HK-2 (cell line): ENCODE measurements around the gene JAZF1.

Experiments used
- DNase-seq: peaks from one replicate; pipeline ENCODE4 v3.0.0-alpha.2; 2018; ENCODE audit not compliant: unreplicated experiment

The JAZF1 gene

DNA sequence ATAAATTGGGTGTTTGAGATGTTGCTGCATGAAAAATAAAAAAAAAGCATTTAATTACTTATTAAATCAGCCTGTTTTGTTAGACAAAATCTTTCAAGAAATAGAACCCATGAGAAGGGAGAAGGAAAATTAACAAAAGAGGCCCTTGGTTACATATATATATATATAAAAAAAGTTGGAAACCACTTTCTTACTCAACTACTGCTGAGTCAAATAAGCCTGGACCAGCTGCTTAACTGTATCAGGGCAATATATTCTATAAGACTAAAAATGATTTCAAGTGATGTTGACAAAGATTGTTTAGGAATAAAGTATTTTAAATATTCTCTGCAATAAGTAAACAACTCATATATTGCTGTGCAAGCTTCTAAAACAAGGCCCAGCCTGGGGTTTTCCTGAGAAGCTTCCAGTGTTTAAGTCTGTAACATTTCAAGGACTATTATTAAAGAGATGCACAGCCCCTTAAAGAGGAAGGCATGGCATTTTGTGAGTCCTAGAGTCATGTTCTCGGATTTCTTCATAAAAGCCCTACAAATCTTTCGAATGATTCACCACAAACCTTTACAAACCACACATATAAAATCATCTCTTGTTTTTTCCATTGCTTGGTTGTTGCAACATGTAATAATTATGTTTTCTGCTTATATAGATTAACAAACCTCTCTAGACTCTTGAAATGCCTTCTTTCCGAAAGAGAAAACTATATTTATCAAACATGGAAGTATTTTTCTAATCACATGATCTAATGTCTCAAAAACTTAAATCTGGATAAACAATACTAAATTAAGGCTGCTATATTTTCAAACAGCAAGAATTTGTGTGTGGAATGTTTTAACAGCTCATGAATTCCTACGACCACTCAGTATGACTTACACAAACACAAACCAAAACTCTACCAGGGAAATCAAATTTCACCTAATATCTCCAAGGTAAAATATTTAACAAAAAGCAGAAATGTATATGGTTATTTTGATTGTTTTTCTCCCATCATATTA is 14.3 kb downstream of the JAZF1 start:
- no peak for DNase-seq

DNA sequence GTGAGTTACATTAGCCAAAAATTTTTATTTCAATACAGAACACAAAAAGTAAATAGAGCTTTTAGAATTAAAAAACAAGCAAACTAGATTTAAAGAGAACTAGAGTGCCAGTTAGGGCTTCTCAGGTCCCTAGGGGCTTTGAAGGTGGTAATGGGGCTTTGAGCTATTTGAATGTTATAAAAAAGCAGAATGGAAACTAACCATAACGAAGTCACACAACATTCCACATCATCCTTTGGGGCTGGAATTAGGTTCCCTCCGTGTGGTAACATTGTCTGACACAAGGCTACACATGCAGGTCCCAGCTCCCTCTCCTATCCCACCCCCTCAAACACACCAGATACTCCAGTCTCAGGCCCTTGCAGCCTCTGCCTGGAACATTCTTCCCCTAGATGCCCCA is 15.3 kb downstream of the JAZF1 start:
- DNase-seq = no peak

DNA sequence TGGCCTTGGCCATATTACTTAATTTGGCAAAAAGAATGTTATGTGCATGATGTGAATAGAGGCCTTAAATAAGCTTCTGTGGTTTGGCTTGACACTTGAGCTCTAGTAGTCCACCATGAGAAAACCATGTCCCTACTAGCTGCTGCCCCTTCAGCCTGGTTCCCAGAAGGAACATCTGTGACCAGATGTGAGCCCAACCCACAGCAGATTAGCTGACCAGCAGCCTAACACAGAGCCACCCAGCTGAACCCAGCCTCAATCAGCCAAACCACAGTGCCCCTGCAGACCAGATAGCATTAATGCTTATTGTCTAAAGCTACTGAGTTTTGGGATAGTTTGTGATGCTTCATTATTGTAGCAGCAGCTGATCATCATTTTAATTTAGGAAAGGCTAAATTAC is 16.6 kb downstream of the JAZF1 start:
- no peak for DNase-seq

DNA sequence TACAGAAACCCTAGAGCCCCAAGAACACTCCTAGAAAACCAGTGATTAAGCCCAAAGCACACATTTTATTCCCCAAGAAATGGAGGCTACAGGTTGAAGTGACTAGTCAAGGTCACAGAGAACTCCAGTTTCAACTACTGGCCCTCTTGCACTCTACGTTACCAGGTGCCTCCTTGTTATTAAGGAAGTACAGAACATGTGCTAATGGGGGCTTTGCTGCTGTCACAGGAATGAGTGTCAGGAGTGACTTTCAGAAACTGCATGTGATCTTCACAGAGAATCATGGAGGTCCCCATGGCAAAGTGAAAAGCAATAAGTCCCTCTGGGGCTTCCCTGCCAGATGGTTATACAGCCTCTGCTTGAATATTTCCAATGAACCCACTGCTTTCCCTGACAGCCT is 19.3 kb downstream of the JAZF1 start:
- DNase-seq = no peak

DNA sequence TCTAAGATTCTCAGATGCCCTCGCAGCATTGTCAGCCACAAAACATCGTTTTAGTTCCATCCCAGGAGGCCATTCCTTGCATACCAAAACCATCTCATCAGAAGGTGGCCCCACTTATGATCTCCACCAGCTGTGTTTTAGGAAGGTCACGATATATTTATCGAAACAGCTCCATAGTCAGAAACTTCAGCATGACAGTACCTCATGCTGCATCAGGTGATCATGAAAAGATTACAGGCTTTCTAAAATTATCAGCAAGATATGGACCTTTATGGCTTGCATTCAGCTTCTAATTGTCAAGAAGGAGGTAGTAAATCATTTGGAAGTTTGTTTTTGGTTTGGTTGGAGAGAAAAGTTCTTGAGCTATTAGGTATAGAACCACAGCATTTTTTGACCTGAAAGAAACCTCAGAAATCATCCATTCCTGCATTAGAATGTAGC is 20.0 kb downstream of the JAZF1 start:
- no peak for DNase-seq

DNA sequence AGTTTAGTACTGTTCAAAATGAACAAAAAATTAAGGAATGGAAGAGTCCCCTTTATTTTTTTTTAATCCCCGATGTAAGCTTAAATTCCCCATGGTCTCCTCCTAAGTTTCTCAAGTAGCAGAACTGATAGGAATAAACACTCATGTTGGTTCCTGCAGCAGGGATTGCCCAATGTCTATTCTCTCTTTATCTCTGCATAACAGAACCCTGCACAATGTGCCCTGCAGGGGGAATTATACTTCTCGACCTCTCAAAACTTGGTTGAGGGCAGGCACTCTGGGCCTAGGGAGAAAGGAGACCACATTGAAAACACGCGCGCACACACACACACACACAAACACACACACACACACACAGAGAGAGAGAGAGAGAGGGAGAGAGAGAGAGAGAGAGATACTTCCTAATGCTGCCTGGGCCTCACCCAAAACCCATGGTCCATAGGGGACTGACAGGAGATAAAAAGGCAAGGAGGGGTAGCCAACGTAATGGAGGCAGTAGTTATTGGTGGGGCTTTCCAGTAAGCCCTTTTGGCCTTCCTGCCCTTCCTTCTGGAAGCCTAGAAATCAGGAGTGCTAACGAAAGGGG is 22.7 kb downstream of the JAZF1 start:
- DNase-seq = no peak

DNA sequence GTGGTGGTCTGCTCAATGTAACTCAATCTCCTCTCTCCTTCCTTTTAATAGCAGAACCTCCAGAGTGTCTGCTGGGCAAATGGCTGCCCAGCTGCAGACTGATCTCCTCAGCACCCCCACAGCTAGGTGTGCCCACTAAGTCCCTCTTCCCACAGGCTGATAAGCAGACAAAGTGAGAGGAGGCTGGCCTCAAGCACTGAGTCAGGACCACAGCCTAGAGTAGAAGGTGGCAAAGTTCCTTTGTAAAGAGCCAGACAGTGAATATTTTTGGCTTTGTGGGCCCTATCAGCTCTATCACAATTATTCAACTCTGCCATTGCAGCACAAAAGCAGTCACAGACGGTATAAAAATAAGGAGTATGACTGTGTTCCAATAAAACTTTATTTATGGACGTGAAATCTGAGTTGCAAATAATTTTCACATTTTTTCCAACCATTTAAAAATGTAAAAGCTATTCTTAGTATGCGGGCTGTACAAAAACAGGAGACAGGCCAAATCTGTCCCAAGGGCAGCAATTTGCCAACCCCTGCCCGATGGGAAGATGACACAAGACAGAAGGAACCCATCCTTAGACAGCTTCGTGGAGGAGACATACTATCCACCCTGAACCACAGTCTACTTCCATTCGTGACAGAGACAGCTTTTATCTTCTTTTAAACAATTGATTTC is 23.4 kb downstream of the JAZF1 start:
- no peak for DNase-seq

DNA sequence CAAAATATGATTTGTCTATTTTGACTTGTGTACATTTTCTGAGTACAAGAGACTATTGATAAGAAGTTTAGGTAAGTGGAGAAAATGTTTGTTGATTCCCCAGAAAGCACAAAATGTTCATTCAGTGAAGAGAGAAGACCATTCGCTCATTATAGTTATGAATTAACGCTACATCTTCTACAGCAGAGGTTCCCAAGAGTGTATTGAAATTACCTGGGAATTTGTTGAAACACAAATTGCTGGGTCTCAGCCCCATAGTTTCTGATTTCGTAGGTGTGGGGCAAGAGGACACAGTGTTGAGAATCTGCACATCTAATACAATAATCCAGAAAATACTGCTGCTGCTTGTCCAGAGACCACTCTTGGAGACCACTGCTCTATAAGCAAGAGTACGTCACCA is 24.2 kb downstream of the JAZF1 start:
- no peak for DNase-seq

DNA sequence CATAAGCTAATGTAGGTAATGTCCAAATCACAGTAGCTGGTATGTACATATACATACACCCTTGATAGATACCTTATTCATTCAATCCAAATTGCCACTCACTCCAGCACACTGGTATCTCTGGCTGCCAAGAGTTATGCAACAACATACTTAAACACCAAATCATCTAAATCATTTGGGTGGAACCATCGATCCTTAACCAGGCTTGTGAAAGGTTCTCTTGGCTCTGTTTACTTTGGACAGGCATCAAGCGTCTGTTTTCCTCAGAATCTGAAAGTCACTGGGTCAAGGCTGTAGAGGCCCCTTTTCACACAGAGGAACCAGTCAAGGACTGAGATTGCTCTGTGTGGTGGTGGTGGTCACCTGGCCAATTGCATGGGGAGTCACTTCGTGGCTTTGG is 24.6 kb downstream of the JAZF1 start:
- no peak for DNase-seq

DNA sequence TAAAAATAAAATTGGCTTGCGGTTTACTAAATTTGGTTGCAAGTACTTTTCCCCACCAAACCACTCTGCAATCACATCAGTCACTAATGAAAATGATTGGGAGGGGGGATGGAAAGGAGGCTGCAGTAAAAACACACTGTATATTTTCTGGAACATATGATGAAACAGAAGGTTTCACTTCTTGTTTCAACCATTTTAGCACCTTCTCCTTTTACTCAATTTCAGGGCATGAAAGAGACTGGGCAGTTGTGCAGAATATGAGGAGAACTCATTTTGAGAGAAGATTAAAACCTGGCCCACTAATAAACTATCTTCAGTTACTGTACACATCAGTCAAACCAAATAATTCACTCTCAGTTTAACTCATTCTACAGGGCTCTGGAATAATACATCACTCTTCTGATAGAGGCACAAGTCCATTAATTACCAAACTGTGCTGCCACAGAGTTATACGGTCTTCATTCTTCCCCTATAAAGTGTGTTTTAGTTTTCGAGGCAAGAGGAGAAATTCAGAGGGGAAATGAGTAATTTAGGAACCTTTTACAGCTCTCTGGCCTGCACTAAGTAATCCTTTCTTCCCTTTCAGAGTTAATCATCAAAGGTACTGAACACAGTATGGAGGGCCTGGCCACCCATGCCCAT is 25.5 kb downstream of the JAZF1 start:
- no peak for DNase-seq

DNA sequence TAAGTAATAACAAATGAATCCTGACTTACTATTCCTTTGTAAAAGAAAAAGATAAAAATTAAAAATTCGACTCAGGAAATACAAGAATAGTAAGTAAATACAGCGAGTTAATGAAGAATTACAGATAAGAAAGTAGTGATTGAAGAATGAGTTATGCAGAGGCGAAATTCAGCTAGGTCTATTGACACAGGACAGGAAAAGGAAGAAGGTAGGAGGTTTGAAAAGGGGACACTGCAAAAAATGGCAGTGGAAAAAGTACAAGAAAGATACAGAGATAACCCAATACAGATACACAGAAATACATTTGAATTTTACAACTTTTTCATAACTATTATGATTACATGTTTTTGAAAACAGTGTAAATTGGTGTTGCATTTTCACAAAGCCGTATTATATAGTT is 28.0 kb downstream of the JAZF1 start:
- no peak for DNase-seq

DNA sequence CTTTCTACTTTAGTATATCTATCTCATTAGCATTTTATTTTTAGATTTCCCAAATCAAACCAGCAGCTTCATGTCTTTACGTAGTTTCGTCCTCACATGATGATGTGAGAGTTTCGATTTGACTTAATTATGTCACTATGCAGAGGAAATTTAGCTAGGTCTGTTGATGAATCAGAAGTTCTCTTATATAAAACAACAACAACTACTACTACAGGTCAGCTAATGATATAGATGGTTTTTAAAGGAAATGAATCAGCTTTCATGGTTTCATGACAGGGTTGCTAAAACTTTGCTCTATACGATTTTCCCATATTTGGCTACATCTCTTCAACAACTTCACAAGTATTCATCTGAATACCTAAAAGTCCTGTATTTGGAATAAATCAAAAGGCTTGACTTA is 28.6 kb downstream of the JAZF1 start:
- DNase-seq = no peak

DNA sequence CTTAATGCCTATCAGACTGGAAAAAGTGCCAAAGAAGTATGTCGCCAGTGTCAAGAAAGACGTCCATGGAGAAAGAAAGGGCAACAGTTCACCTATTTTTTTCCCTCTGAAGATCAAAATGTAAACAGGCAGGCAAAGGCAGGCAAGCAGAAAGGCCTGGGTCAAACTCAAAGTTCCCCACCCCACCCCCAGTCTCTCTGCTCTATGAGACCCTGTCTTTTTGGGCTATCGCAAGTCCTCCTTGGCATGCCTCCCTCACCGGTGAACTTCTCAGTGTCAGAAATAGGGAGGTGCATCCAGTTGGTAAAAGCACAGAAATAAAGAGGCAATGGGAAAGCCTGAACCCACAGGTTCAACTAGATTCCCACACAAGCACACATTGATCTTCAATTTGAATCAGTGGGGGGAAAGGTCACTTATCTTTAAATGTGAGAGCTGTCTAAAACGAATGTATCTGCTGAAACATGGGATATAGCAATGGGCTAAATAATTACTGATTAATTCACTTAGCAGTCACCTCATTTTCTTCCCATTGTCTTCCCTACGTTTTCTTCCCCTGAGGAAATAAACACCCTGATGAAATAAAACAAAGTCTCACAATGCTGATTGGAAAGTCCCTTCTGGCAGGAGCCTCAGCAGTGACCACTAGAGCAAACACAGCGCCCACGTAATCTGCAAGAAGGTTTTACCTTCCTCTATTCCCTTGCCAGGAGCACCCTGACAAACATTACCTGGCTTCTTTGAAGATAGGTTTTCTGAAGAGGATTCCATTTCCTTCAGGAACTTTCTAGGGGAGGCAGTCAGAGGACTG is 31.1 kb downstream of the JAZF1 start:
- DNase-seq = no peak

DNA sequence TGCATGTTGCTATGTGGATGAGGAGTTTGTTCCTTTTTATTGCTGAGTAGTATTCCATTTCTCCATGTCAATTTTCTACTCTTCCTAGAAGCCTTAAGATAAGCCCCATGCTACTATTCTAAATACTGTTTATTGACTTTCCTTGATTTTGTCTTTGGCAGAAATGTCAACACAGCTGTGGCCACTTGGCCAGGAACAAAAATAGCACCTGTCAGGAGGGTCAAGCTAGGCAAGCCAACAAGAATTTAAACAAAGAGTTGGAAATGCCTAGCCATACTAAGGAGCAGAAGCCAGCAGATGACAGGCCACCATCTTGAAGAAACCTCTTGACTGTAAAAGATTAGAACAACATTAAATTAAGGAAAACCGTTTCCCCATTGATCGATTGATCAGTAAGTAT is 34.7 kb downstream of the JAZF1 start:
- DNase-seq = no peak

DNA sequence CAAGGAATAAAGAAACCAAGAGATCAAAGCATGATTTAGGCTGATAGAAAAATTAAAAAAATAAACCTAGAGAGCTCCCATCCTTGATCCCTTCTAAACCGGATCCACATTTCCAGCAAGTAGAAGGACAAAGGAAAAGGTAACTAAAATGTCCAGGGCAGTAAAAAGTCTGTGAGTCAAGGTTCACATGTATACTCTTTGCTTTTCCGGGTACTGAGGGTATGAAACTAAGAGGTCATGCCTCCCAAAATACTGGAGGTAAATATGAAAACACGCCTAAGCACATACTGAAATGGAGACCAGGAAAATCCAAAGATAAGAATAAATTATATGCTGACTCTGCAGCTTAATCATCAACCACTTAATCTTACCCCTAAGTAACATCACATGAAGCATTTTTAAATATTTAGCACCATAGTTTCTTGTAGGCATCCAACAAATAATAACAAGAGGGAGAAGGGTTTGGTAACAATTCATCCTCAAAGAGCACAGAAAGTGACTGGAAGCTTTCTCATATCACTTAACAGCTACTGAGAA is 35.4 kb downstream of the JAZF1 start:
- no peak for DNase-seq

DNA sequence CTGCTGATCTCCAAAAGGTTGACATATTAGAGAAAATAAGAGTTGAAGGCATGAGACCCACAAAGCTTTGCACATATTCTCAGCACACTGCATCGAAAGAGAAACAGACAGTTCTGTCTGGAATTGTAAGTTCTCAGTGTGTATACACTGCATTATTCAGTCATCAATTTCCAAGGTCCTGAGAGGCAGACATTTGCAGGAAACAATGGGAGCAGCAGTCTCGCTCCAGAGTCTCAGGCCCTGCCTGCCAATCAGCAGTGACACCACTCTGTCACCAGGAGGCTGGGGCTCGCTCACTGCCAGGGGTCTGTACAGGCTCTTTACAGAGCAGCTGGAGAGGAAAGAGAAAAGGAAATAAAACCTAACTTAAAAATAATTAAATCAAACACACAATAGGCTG is 36.3 kb downstream of the JAZF1 start:
- no peak for DNase-seq

DNA sequence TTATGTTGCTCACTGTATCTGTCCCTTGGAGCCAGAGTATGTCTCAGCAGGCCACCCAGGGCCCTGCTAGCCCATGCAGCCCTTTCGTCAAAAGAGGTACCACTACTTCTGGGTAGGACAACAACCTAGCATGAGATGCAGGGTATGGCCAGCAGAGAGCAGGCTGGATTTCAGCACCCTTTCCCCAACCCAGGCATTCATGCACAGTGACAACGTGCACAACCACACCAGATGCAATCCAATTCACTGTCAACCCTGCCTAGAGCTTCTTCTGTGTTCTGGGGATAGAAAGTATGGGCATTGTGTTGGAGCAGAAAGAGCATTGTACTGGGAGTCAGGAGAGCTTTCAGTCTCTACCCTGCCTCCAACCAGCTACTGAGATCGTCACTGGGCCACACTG is 37.9 kb downstream of the JAZF1 start:
- DNase-seq = no peak

DNA sequence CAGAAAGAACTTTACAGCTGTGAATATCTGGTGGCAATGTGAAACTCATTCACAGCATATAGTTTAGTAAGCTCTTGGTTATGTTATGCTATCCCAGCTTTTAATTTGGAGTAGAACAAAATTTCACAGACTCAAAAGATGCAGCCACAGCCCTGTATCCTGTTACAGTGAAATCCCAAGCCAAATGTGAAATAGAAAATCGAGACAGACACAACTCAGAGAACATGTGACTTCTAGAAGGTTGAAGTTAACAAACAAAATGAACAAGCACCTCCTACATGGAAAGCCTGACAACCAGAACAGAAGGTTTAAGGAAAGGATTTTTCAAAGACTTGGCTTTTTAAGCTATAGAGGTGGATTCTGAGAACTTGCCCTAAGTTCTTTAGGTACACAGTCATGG is 39.6 kb downstream of the JAZF1 start:
- DNase-seq = no peak

DNA sequence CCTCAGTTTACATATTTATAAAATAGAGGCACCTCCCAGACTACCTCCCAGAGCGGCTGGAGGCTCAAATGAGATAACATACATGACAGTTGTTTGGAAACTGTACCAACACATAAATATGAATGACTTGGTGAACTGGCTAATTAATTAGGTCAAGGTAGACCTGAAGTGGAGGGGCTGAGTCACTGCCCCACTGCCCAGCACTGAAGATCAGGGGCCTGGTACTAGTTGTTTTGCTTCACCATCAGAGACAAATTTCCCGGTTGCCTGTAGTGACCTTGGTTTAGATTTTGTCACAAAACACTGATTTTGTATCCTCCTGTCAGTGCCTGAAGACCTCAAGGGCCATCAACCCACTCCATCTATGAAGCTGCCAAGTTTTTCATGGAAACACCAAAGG is 41.8 kb downstream of the JAZF1 start:
- DNase-seq = no peak

DNA sequence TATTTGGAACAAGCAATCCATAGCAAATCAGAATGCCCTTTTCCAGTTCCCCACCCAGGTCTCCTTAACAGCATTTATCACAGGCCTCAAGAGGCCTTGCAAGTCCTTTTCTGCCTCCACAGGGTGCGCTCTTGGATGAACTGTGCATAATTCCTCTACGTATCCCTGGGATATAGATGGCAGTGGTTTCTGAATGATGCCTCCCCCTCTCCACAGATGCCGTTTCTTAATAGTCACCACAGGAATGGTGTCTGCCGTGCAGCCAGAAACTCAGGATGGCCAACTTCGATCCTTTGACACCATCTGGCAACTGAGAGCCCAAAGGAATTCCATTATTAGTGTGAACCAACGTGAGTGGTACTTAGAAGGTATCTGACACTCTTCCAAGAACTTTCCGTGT is 43.1 kb downstream of the JAZF1 start:
- no peak for DNase-seq

DNA sequence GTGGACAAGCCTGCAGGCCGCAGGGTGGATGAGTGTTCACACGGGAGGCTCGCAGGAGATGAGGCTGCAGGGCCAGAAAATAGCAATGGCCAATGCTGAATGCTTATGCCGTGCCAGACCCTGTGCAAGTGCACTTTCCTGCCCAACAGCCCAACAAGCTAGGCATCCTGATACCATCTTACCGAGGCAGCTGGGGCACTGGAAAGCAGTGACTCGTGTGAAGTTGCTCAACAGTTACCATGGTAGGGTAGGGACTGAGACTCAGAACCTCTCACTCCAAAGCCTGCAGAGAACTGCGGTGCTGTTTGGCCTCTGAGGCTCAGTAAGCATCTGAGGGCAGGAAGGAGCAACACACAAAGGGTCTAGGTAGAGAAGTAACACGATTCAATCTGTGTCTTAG is 43.7 kb downstream of the JAZF1 start:
- no peak for DNase-seq
